Esophagus squamous epithelium (tissue), 4 donors: ENCODE measurements around the gene HLA-DPA1.

ENCODE experiments used
- POLR2A ChIP-seq, 4 donors: fragments of 450-650 bp; IDR thresholded peaks; one replicate each; pipeline ENCODE4 v1.6.1; 2017; ENCODE audit warnings: antibody characterized with exemption in 4 of 4, mild to moderate bottlenecking in 4 of 4, moderate library complexity in 3 of 4
- TF ChIP-seq, protein P1 (sequence below), 6 experiments: fragments of 450-650 bp in 4 of 6; fragments of 200-600 bp in 2 of 6; sonication (generic) in 2 of 6; IDR thresholded peaks; one replicate each; pipeline ENCODE4 v1.5.1; 2016 to 2019; ENCODE audit warnings: antibody characterized with exemption in 6 of 6, mild to moderate bottlenecking in 4 of 6, moderate library complexity in 4 of 6

DNA sequence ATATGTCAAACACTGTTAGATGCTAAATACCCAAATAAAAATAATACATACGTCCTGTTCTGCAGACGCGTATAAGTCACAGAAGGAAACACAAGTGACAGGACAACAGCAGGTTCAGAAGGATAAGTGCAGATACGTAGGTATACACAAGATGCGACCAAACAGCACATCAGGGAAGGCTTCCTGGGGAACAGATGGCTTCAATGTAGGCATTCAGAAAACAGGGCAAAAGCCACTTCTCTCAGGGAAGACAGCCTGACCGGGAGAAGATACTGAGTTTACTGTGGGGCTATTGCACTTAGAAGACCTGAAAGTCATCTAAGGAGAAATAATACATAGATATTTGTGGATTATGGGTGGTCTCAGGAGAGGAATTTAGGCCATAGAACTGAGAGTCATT, 1.9 kb downstream of the HLA-DPA1 start:
- TF ChIP-seq POLR2A (IDR thresholded peaks at IDR 0.05): no peak
- TF ChIP-seq, protein P1, sequence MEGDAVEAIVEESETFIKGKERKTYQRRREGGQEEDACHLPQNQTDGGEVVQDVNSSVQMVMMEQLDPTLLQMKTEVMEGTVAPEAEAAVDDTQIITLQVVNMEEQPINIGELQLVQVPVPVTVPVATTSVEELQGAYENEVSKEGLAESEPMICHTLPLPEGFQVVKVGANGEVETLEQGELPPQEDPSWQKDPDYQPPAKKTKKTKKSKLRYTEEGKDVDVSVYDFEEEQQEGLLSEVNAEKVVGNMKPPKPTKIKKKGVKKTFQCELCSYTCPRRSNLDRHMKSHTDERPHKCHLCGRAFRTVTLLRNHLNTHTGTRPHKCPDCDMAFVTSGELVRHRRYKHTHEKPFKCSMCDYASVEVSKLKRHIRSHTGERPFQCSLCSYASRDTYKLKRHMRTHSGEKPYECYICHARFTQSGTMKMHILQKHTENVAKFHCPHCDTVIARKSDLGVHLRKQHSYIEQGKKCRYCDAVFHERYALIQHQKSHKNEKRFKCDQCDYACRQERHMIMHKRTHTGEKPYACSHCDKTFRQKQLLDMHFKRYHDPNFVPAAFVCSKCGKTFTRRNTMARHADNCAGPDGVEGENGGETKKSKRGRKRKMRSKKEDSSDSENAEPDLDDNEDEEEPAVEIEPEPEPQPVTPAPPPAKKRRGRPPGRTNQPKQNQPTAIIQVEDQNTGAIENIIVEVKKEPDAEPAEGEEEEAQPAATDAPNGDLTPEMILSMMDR (IDR thresholded peaks at IDR 0.05): no peak
